A549 (cell line): Measurements from ENCODE around the gene CERK. TPM values are rescaled to one million over a fixed set of nuclear protein-coding genes. Genes with fewer than 3 reads are reported as not detected.
"Not testable (repeated sequence)": the region's sequence is repeated elsewhere in the genome, so short reads cannot be mapped to it uniquely, and the experiment has no call there.

Experiments
- ATAC-seq, 2 experiments: fragments of 200-7000 bp in 1 of 2; fragments of >200 bp in 1 of 2; cut with Nextera tagmentation in 1 of 2; cut with Tn5 transposase in 1 of 2; 3 replicates each; pipeline versions ENCODE4 v1.8.0 to v1.9.1; 2018 to 2020; ENCODE audit warnings: mild to moderate bottlenecking in 1 of 2, moderate library complexity in 1 of 2
- CTCF ChIA-PET: fragments of 300-600 bp; sonication (Branson Sonifier 250); formaldehyde crosslinking; extraction: SDS; loops from one replicate; lab custom pipeline; 2021; ENCODE audit warnings: antibody characterized with exemption, inconsistent platforms; lab: Yijun Ruan, JAX
- POLR2A ChIA-PET: fragments of 350-600 bp; formaldehyde crosslinking; extraction: SDS; loops from one replicate; lab custom pipeline; 2021; ENCODE audit warnings: antibody characterized with exemption, inconsistent platforms; lab: Yijun Ruan, JAX
- DNase-seq, 2 experiments: peaks; one replicate each; pipeline versions ENCODE4 v3.0.0 to v3.0.0-alpha.2; 2011 to 2016; ENCODE audit warnings: low read depth in 1 of 2, low spot score in 1 of 2
- FAIRE-seq: peaks from 2 replicates; lab custom pipeline; 2011; peaks lifted over from hg19 to GRCh38; lab: Jason Lieb, UNC
- H3K27ac ChIP-seq, 2 experiments: fragments of >200 bp; sonication (Bioruptor Twin); formaldehyde crosslinking; 3 replicates each; pipeline ENCODE4 v1.5.1; 2016 to 2017
- H3K4me1 ChIP-seq: fragments of >200 bp; sonication (Bioruptor Twin); formaldehyde crosslinking; 3 replicates; pipeline ENCODE4 v1.6.1; 2016
- H3K4me2 ChIP-seq: fragments of >200 bp; sonication (Bioruptor Twin); formaldehyde crosslinking; 3 replicates; pipeline ENCODE4 v1.6.1; 2016
- H3K4me3 ChIP-seq: fragments of >200 bp; sonication (Bioruptor Twin); formaldehyde crosslinking; 3 replicates; pipeline ENCODE4 v1.5.1; 2016
- H3K9me3 ChIP-seq: fragments of >200 bp; sonication (Bioruptor Twin); formaldehyde crosslinking; 3 replicates; pipeline ENCODE4 v1.6.1; 2016
- BHLHE40 ChIP-seq: IDR thresholded peaks from 2 replicates; pipeline ENCODE4 v1.6.1; 2012; ENCODE audit warnings: low read depth, low read length, inconsistent platforms
- CBX8 ChIP-seq: fragments of 200-600 bp; sonication (generic); IDR thresholded peaks from 2 replicates; pipeline ENCODE4 v1.6.1; 2016
- CHD4 ChIP-seq: fragments of 200-600 bp; sonication (generic); IDR thresholded peaks from 2 replicates; pipeline ENCODE4 v1.6.1; 2016; ENCODE audit warnings: antibody characterized with exemption, mild to moderate bottlenecking, borderline replicate concordance
- E2F6 ChIP-seq: IDR thresholded peaks from 2 replicates; pipeline ENCODE4 v1.6.1; 2012; ENCODE audit warnings: low read depth, borderline replicate concordance
- EP300 ChIP-seq, 2 experiments: fragments of >200 bp; sonication (Bioruptor Twin); formaldehyde crosslinking; IDR thresholded peaks; 2 replicates in 1 of 2; 3 replicates in 1 of 2; pipeline ENCODE4 v1.6.1; 2016 to 2017
- ESRRA ChIP-seq: fragments of 150-350 bp; IDR thresholded peaks from 2 replicates; pipeline ENCODE4 v1.6.1; 2014; ENCODE audit warnings: mild to moderate bottlenecking, low read length, borderline replicate concordance
- FOSB ChIP-seq: fragments of 250-450 bp; sonication (Bioruptor Pico); IDR thresholded peaks from 2 replicates; pipeline ENCODE4 v1.5.0; 2020; ENCODE audit warnings: mild to moderate bottlenecking, moderate library complexity
- GATA3 ChIP-seq: IDR thresholded peaks from 2 replicates; pipeline ENCODE4 v1.6.1; 2012; ENCODE audit warnings: borderline replicate concordance
- HOXA7 ChIP-seq: fragments of 250-450 bp; sonication (Bioruptor Pico); IDR thresholded peaks from 2 replicates; pipeline ENCODE4 v1.5.0; 2020; ENCODE audit warnings: mild to moderate bottlenecking, moderate library complexity
- HOXB13 ChIP-seq: fragments of 250-450 bp; sonication (Bioruptor Pico); IDR thresholded peaks from 2 replicates; pipeline ENCODE4 v1.5.0; 2020; ENCODE audit warnings: low read depth, mild to moderate bottlenecking, moderate library complexity
- HOXB5 ChIP-seq: fragments of 250-450 bp; sonication (Bioruptor Pico); IDR thresholded peaks from 2 replicates; pipeline ENCODE4 v1.5.0; 2020; ENCODE audit warnings: mild to moderate bottlenecking, moderate library complexity
- JUN ChIP-seq, 2 experiments: fragments of >200 bp; sonication (Bioruptor Twin); formaldehyde crosslinking; IDR thresholded peaks; 2 replicates in 1 of 2; 3 replicates in 1 of 2; pipeline ENCODE4 v1.6.1; 2016 to 2017
- KDM1A ChIP-seq: fragments of 200-600 bp; sonication (generic); IDR thresholded peaks from 2 replicates; pipeline ENCODE4 v1.6.1; 2016; ENCODE audit warnings: low read depth, mild to moderate bottlenecking
- MAFK ChIP-seq: fragments of 450-650 bp; IDR thresholded peaks from 2 replicates; pipeline ENCODE4 v1.6.1; 2014; ENCODE audit not compliant: partially characterized antibody
- MAX ChIP-seq: IDR thresholded peaks from 2 replicates; pipeline ENCODE4 v1.6.1; 2012
- NFE2L2 ChIP-seq: fragments of 150-350 bp; conservative IDR thresholded peaks from 2 replicates; pipeline ENCODE4 v1.6.1; 2014; ENCODE audit warnings: low read length
- NPAS2 ChIP-seq: fragments of 250-450 bp; sonication (Bioruptor Pico); IDR thresholded peaks from 2 replicates; pipeline ENCODE4 v1.8.0; 2022; ENCODE audit warnings: mild to moderate bottlenecking, moderate library complexity, borderline replicate concordance
- PHF8 ChIP-seq: fragments of 200-600 bp; sonication (generic); IDR thresholded peaks from 2 replicates; pipeline ENCODE4 v1.6.1; 2016; ENCODE audit warnings: low read depth, mild to moderate bottlenecking, antibody characterized with exemption, moderate library complexity, borderline replicate concordance
- RAD21 ChIP-seq, 2 experiments: fragments of >200 bp in 1 of 2; sonication (Bioruptor Twin) in 1 of 2; formaldehyde crosslinking in 1 of 2; IDR thresholded peaks in 1 of 2; conservative IDR thresholded peaks in 1 of 2; 2 replicates in 1 of 2; 3 replicates in 1 of 2; pipeline ENCODE4 v1.6.1; 2012 to 2018; ENCODE audit warnings: inconsistent platforms in 1 of 2
- RARB ChIP-seq: fragments of 250-450 bp; sonication (Bioruptor Pico); IDR thresholded peaks from 2 replicates; pipeline ENCODE4 v1.8.0; 2021; ENCODE audit warnings: mild to moderate bottlenecking, moderate library complexity
- SREBF2 ChIP-seq: fragments of 450-650 bp; IDR thresholded peaks from 2 replicates; pipeline ENCODE4 v1.6.1; 2014; ENCODE audit warnings: mild to moderate bottlenecking, moderate library complexity
- TFCP2L1 ChIP-seq: fragments of 250-450 bp; sonication (Bioruptor Pico); IDR thresholded peaks from 2 replicates; pipeline ENCODE4 v1.5.0; 2021; ENCODE audit warnings: mild to moderate bottlenecking
- WGBS: methylation state at CpG from one replicate; pipeline ENCODE4 v1.1.6; 2017; ENCODE audit errors: missing lambda C conversion rate; 5-methylcytosine and 5-hydroxymethylcytosine counted together
- polyA plus RNA-seq, 4 experiments: library from polyadenylated mRNA; depleted of rRNA in 3 of 4; stranded (reverse); fragments of >200 nt; fragmentation: RNase III in 1 of 4; extraction: RNeasy Plus Mini Kit Qiagen cat#74134 plus additional on column Dnase treatment in 1 of 4; gene quantifications; 2 replicates in 3 of 4; 3 replicates in 1 of 4; pipeline ENCODE4 v1.2.3, GENCODE V29; 2011 to 2017

Gene CERK
- polyA plus RNA-seq, 2 of the 4 experiments (the other 2 are of a cell fraction): 13.1 to 15.6 TPM

- no peak for TF ChIP-seq EP300 (IDR thresholded peaks at IDR 0.05)
- no peak for TF ChIP-seq HOXA7 (CRISPR knock-in tag)
- TF ChIP-seq ESRRA: no peak
- no peak for TF ChIP-seq HOXB5 (CRISPR knock-in tag)
- no peak for TF ChIP-seq CHD4
- no peak for TF ChIP-seq NPAS2 (CRISPR knock-in tag)
- TF ChIP-seq RAD21 (conservative IDR thresholded peaks at IDR 0.05 in 1 of 2, IDR thresholded peaks at IDR 0.05 in 1 of 2): no peak
- TF ChIP-seq CBX8: no peak
These were observed 87.8 kb downstream of the CERK start (continued) for GRCh38 chr22:46650078-46650810.

GRCh38 chr22:46649141-46650077, 88.6 kb downstream of the CERK start:
- CTCF ChIA-PET: no interaction called here
- H3K4me3 ChIP-seq: no peak overlapping the region
- no peak for FAIRE-seq
- TF ChIP-seq NFE2L2 (no peak), HOXB13 (CRISPR knock-in tag) (peak; percentile 65; the same call in 1 of the 2 replicates), GATA3 (peak; percentile 62; the same call in 1 of the 2 replicates), RARB (CRISPR knock-in tag) (no peak), FOSB (no peak), E2F6 (peak; percentile 80), SREBF2 (no peak), BHLHE40 (peak; percentile 25; the same call in 1 of the 2 replicates), MAX (peak; percentile 84), JUN (IDR thresholded peaks at IDR 0.05) (0 out of 5 replicates have a peak, but pooled peaks of 1 of the 2 experiments have one; percentile 26), MAFK (peak; percentile 30), KDM1A (no peak), TFCP2L1 (no peak), PHF8 (no peak)
- TF ChIP-seq, all 56 proteins: peak for 7
- peak overlapping the region; percentile 77 to 82 for H3K27ac ChIP-seq
- H3K9me3 ChIP-seq: no peaks in the 10 kb centered on the region
- POLR2A ChIA-PET: interaction anchor here (0.5 kb wide), 1 partner anchor 73 kb away, joined by 4 read pairs; no protein-coding TSS in a partner anchor
- peaks cover 50% of the 10 kb centered on the region for H3K4me1 ChIP-seq
- H3K4me2 ChIP-seq: peak overlapping the region; percentile 65
- WGBS: 18% methylated on average over 16 of the region's 25 CpGs
- peak; percentile 63 to 93 for DNase-seq
- peak; percentile 72 to 82 for ATAC-seq

- ATAC-seq, H3K4me3 ChIP-seq, H3K4me2 ChIP-seq, DNase-seq, FAIRE-seq, H3K27ac ChIP-seq, POLR2A ChIA-PET, H3K9me3 ChIP-seq: not testable (repeated sequence)
- CTCF ChIA-PET: interaction anchor here (2.3 kb wide), 1 partner anchor 85 kb away, joined by 9 read pairs; no protein-coding TSS in a partner anchor
- H3K4me1 ChIP-seq: peaks cover 45% of the 10 kb centered on the region
- WGBS: 85% methylated on average over 2 of the region's 2 CpGs
These were observed 89.7 kb downstream of the CERK start for GRCh38 chr22:46648225-46648820.
